DMS 273 (cell line): Measurements from ENCODE around the gene TEX44.
"Not testable (repeated sequence)": the region's sequence is repeated elsewhere in the genome, so short reads cannot be mapped to it uniquely, and the experiment has no call there.

ENCODE experiments used
- DNase-seq: peaks from one replicate; lab custom pipeline; 2025; ENCODE audit not compliant: unreplicated experiment; lab: John Stamatoyannopoulos, UW

TEX44 gene

DNA sequence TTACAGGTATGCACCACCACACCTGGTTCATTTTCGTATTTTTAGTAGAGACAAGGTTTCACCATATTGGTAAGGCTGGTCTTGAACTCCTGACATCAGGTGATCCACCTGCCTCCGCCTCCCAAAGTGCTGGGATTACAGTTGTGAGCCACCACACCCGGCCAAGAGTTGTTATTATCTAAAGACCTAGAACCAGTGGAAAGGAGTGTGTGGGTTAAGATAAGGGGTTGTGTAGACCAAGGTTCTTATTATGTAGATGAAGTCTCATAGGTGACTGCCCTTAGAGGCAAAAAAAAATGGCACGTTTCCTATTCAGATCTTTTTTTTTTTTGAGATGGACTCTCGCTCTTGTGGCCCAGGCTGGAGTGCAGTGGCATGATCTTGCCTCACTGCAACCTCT, 21.7 kb upstream of the TEX44 start:
- not testable (repeated sequence) for DNase-seq

DNA sequence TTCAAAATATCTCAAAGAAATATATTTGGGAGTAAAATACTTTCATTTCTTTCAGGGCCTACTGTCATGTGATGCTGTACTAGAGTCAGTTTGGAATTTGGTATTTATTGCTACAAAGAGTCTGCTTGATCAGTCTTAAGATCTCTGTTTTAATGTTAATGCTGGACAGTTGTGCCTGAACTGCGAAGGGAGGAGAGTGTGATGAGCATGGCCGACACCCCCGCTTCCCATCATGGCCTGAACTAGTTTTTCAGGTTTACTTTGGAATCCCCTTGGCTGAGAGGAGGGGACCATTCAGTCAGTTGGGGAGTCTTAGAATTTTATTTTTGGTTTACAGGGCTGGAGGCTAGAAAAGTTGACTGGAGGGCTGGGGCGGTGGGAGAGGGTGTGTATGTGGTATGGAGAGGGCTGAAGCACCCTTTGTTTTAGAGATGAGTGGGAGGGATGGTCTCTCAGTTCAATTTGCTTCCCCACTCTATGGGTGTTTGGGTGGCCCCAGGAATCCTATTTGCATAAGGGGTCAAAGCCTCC, 20.9 kb upstream of the TEX44 start:
- DNase-seq, result no peak

DNA sequence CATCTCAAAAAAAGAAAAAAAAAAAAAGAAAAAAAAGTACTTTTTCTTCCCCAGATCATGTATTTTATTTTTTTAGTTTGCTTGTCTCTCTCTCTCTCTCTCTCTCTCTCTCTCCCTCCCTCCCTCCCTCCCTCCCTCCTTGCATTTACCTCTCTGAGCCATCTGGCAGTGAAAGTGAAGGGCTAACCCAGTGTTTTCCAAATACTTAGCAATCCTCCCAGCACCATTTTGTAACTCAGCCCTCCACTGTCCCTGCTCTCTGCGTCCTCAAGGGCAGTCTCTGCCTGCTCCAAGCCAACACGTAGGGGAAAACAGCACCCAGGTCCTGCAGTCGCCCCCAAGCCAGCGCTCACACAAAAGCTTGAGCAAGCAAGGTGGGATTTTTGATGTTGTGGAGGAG, 19.6 kb upstream of the TEX44 start:
- peak; percentile 62 for DNase-seq

DNA sequence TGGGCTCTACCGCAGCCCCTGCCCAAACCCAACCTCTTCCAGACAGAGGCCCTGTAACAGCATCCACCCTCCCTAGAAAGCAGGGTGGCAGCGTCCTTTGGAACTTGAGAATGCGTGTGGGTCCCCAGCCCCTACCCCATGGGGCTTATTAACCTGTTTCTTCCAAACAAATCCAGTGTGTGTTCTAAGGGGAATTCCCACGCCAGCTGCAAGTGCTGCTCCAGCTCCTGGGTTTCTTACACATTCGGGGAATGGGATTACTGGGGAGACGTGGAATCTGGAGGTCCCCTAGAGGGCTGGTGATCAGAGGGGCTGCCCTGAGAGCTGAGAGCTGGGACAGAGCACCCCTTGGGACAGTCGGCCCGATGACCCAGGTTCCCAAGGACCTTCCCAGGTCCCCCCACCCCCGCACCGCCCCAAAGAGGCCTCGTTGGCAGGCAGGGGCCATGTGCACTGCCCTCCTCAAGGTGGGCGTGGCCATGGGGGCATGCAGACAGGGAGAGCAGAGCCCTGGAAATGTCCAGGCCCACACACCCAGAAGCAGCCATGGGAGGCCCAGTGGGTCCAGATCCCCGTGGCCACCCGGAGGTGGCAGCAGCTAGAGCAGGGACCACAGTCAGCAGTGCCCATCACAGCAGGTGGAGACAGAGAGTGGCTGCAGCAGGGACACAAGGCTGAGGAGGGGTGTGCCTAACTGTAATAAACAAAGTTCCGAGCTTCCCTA, 18.8 kb upstream of the TEX44 start:
- no peak for DNase-seq

DNA sequence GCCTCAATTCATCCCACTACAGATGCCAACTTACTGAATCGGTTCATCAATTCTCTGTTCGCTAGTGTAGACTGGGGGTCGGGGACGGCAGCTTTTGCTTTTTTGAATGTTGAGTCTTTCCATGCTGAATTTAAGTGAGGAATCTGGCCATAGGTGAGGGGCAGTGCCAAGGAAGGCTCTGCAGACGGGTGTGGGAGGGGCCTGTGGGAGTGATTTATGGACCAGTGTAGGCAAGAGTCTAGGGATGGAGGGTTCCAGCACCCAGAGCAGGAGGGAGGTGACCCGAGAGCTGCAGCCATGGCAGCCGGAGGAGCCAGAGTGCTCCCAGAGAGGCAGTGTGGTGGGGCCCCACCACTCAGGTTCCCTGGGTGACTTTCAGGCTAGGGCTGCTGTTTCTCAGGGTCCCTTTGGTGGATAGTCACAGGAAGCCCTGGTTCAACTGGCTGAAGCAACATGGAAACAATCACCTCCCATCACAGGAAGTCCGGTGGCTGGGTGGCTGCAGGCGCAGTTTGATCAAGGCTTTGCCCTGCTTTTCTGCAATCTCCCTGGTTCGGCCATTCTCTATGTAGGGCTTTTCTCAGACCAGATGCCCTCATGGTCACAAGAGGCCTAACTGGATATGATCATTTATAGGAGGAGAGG, 16.9 kb upstream of the TEX44 start:
- no peak for DNase-seq

DNA sequence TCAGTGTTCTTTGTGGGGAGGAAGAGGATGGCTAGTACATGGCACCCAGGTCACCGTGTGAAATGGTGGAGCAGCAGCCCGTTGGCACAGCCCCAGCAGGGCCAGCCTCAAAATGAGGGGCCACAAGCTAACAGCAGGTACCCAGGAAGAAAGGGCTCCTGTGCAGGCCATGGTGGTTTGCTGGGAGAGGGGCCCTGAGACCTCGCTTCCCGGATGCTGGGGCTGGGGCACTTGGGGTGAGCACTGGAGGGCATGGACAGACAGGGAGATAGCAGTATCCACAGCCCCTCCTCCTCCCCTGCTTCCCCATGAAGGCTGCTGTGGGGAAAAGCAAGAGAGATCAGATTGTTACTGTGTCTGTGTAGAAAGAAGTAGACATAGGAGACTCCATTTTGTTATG, 16.2 kb upstream of the TEX44 start:
- DNase-seq, result no peak

DNA sequence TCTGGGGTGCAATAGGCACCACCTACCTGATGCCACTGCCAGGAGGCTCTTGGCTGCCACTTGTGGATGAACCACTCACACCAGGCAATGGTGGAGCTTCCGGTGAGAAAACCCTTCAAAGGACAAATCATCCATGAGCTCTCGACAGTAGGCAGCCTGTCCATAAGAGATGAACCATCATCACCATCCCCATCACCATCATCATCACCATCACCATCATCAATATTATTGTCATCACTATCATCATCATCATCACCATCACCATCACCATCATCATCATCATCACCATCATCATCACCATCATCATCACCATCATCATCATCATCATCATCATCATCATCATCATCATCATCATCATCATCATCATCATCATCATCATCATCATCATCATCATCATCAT, 14.0 kb upstream of the TEX44 start:
- not testable (repeated sequence) for DNase-seq

DNA sequence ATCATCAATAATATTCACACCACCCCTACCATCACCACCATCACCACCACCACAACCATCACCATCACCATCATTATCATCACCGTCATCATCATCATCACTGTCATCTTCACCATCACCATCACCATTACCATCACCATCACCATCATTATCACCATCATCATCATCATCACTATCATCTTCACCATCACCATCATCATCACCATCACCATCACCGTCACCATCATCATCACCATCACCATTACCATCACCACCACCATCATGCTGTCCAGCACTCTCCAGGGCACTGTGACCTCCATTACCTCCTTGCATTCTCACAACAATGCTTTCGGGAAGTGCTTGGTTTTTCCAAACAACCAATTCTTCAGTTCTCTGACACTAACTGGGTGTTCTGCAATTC, 13.1 kb upstream of the TEX44 start:
- no peak for DNase-seq

DNA sequence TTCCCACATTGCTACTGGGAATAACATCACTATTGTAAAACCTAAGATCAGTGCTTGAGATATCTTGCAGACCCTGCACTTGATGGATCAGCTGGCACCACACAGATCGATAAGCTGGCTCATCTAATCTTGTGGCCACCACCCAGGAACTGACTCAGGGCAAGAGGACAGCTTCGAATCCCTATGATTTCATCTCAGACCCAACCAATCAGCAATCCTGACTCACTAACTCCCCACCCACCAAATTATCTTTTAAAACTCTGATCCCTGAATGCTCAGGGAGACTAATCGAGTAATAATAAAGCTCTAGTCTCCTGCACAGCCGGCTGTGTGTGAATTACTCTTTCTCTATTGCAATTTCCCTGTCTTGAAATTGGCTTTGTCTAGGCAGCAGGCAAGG, 11.3 kb upstream of the TEX44 start:
- no peak for DNase-seq

DNA sequence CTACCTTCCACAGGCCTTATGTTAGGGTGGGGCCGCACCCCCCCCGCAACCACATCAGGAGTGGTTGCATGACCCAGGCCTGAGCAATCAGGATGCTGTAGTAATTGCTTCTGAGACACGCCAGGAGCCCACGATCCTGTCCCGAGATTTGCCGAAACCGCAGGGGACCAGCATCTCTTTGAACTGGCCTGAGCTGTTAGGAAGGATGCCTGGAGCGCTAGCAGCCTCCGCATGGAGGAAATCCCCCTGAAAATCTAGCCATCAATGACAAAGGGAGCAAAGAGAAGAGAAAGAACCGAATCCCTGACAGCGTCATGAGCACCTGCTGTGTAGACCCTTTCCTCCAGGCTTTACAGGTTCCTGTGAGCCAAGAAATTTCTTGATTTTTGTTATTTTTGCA, 8.7 kb upstream of the TEX44 start:
- no peak for DNase-seq

DNA sequence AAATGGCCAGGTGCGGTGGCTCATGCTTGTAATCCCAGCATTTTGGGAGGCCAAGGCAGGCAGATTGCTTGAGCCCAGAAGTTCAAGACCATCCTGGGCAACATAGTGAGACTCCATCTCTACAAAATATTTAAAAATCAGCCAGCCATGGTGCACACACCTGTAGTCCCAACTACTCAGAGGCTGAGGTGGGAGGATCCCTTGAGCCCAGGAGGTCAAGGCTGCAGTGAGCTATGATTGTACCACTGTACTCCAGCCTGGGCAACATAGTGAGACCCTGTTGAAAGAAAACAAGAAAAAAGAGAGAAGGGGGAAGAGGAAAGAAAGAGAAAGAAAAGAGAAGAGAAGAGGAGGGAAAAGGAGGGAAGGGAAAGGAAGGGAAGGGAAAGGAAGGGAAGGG, 4.9 kb upstream of the TEX44 start:
- not testable (repeated sequence) for DNase-seq

DNA sequence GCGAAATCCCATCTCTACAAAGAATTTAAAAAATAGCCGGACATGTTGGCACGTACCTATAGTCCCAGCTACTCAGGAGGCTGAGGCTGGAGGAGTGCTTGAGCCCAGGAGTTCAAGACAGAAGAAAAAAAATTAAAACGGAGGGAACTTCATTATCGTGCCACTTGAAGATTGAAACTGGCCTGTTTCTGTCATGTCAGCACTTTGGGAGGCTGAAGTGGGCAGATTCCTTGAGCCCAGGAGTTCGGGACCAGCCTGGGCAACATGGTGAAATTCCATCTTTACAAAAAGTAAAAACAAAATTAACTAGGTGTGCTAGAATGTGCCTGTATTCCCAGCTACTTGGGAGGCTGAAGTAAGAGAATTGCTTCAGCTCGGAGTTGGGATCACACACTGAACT, 3.0 kb upstream of the TEX44 start:
- DNase-seq, result no peak

DNA sequence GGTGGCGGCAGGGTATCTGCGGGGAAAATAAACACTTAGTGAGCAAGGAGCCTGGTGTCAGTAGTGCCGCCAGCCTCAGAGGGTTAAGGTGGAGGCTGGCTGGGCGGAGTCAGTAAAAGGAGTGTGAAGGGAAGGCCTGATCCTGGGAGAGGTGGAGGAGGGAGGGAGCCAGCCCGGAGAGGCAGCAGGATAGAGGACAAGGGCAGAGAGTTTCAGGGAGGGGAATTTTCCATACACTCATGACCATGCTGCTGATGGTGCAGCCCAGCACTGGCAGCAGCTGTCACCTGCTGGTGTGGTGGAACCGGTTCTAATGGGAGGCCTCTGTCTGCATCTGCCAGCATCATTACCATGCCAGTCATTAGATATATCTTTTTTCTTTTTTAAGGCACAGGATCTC, 2.0 kb upstream of the TEX44 start:
- DNase-seq, result peak; percentile 53

DNA sequence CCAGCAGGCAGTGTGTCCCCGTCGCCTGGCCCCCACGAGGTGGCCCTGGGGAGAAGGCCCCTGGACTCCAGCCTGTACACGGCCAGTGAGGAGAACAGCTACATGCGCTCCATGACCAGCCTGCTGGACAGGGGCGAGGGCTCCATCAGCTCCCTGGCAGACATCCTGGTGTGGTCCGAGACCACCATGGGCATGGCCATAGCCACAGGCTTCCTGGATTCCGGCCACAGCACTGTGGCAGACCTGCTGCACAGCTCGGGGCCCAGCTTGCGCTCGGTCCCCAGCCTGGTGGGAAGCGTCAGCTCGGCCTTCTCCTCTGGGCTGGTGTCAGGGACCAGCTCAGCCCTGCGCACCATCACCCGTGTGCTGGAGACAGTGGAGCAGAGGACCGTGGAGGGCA, 1.0 kb downstream of the TEX44 start:
- DNase-seq, result no peak

DNA sequence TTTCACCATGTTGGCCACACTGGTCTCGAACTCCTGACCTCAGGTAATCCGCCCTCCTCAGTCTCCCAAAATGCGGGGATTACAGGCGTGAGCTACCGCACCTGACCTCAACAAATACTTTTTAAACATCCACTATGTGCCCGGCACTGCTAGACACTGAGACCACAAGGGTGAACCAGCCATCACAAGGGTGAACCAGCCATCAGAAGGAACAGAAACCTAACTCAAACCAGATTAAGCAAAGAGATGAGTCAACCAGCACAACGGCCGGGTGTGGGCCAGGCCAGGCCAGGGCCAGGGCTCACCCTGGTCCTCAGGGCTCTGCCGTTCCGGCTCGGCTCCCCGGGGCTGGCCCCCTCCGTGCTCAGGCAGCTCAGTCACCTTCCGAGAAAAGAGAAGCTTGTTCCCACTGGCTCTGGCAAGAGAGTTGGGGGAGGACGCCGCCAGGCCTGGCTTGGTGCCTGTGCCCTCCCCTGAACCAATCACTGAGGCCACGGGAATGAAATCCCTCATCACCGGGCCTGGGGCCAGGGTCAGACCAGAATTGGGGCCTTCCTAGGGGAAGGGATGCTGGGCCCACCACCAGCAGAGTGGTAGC, 4.4 kb downstream of the TEX44 start:
- no peak for DNase-seq

DNA sequence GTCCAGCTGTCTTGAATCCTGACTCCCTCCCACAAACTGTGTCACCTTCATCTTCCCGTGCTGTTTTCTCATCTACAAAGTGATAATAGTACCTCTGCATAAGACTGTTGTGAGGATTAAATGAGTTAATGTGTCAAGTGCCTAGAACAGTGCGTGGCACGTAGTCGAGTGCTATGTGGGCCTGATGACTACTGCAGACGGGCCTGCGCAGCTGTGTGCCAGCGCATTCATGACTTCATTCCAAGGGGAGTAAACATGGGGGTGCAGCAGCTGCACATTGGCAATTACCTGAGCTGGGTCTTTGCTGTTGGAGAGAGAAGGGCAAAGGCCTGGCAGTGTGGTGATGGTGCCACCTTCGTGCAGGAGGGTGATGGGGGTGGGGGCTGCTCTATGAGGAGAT, 5.0 kb downstream of the TEX44 start:
- no peak for DNase-seq

DNA sequence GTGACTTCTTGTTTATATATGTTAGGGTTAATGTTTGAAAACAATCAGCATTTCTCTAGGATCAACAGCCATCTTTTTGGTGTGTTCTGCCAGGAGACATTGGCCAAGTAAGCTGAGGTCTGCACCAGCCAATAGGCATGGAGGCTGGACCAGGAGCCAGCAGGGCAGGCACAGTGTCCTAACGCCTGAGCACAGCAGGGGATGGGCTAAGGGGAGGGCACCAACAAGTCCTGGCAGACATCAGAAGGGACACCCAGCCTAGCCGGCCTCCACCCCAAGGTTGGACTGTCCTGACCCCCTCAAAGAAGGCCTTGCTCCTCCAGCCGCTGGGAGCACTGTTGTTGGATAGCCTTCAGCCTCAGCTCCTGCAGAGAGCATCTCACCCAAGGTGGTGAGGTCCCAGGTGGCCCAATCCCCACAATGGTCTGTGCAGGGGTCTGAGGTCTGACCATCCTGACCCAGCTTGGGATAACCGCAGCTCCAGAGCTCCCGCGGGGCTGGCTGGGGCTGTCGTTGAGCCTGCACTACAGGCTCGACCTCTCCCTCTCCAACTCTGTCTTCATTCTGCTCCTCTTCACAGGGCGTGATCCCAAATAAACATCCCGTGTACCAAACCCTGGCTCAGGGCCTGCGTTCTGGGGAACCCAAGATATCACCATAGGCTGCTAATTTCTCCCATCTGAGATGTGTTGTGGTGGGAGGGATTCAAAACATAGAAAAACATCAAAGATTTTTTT, 8.1 kb downstream of the TEX44 start:
- DNase-seq, result no peak

DNA sequence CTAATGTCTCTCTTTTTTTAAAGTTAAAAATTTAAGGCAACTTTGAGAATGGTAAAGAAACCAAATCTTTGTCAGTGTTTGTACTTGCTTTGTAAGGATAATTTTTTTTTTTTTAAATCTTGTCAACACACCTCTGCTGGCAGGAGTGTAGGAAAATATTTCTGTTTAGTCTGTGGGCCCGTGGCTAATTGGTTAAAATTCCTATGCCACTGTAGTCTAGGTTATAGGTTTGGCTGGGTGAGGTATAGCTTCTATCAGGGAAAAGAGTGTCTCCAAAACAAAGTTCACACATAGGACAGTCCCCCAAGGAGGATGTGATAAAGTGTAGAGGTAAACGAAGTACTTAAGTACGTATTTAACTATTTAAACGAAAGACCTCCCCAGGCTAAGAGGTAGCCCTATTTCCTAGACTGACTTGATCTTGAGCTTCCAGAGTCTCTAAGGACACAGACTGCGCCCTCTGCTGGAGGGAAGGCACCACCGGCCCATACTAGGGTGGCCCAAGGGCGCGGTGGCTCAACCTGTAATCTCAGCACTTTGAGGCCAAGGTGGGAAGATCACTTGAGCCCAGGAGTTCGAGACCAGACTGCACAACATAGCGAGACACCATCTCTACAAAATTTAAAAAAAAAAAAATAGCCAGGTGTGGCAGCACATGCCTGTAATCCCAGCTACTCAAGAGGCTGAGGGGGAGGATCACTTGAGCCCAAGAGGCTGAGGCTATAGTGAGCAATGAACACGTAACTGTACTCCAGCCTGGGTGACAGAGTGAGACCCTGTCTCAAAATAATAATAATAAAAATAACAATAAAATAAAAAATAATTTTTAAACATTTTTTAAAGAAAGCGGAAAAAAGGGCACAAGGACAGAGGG, 8.9 kb downstream of the TEX44 start:
- peak; percentile 94 for DNase-seq

DNA sequence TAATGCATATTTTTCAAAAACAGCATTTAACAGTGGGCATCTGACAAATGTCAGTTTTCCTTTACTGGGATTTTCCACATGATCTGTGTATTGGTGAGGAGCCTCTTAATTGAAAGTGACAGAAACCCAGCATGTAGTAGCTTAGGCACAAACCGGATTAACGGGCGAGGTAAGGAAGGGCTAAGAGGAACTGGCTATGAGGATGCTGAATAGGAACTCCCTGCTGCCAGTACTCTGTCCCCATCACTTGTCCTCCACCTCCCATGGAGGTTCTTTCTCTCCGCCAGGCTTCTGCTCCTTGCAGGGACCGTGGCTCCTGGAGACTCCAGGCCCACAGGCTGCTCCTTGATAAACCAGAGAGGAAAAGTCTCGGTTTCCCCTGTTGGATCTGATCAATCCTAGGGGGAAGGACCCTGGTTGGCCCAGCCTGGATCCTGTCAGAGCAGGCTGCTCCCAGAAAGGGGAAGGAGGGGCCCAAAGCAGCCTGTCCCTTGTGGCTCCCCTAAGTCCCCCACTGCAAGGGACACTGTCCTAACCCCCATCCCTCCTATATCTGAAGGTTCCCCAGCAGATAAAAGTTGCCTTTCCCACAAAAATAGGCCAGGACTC, 10.3 kb downstream of the TEX44 start:
- no peak for DNase-seq

DNA sequence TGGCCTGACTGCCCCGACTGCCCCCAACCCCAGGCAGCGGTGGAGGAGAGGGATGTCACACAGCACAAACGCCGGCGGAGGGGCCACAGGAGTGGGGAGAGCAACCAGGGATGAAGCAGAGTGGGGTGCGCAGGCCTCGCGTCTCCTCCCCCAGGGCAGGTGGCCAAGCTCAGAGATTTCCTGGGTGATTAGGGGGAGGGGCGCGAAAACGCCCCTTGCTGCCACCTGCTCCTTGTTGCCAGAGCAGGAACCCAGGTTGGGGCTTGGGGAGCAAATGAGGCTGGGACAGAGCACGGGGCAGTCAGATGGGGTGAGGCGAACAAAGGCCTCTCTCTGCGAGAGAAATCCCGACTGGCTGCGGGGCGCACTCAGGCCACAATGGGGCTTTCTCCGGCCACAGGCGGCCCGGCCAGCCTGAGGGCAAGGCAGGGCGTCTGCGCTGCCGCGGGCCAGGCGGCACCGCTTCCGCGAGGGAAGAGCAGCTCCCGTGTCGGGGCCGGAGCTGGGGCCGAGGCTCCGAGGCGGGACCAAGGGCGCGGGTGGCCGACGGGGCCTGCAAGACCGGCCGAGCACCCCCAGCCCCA, 11.5 kb downstream of the TEX44 start:
- peak; percentile 78 for DNase-seq
